8988T (cell line): ENCODE results near the gene GATA5.

Source experiments
- DNase-seq: peaks from one replicate; pipeline ENCODE4 v3.0.0; 2011

GATA5 gene

GRCh38 chr20:62451156-62451767, 24.5 kb downstream of the GATA5 start:
- DNase-seq: no peak

GRCh38 chr20:62449951-62450691, 25.7 kb downstream of the GATA5 start:
- DNase-seq: no peak

- DNase-seq: no peak
Measured at GRCh38 chr20:62448788-62449187, 27.0 kb downstream of the GATA5 start.

- no peak for DNase-seq
Measured at GRCh38 chr20:62448038-62448437, 27.8 kb downstream of the GATA5 start.

- no peak for DNase-seq
Measured at GRCh38 chr20:62446888-62447869, 28.6 kb downstream of the GATA5 start.

- no peak for DNase-seq
Measured at GRCh38 chr20:62446481-62446880, 29.3 kb downstream of the GATA5 start.

- no peak for DNase-seq
Measured at GRCh38 chr20:62445553-62446340, 30.0 kb downstream of the GATA5 start.

- DNase-seq: no peak
Measured at GRCh38 chr20:62444286-62444685, 31.5 kb downstream of the GATA5 start.

GRCh38 chr20:62441987-62442539, 33.7 kb downstream of the GATA5 start:
- no peak for DNase-seq

- no peak for DNase-seq
Measured at GRCh38 chr20:62439218-62439617, 36.6 kb downstream of the GATA5 start.

- DNase-seq: no peak
Measured at GRCh38 chr20:62437927-62438326, 37.9 kb downstream of the GATA5 start.

- no peak for DNase-seq
Measured at GRCh38 chr20:62437496-62437895, 38.3 kb downstream of the GATA5 start.

- no peak for DNase-seq
Measured at GRCh38 chr20:62436692-62437091, 39.1 kb downstream of the GATA5 start.

GRCh38 chr20:62433658-62434497, 41.9 kb downstream of the GATA5 start:
- DNase-seq: no peak

- no peak for DNase-seq
Measured at GRCh38 chr20:62430866-62431447, 44.8 kb downstream of the GATA5 start.

GRCh38 chr20:62430311-62430853, 45.4 kb downstream of the GATA5 start:
- no peak for DNase-seq

- no peak for DNase-seq
Measured at GRCh38 chr20:62429455-62430310, 46.1 kb downstream of the GATA5 start.

GRCh38 chr20:62428396-62429295, 47.1 kb downstream of the GATA5 start:
- no peak for DNase-seq

GRCh38 chr20:62428002-62428372, 47.8 kb downstream of the GATA5 start:
- DNase-seq: no peak
